Measurements from ENCODE around the gene ADO.

DNA sequence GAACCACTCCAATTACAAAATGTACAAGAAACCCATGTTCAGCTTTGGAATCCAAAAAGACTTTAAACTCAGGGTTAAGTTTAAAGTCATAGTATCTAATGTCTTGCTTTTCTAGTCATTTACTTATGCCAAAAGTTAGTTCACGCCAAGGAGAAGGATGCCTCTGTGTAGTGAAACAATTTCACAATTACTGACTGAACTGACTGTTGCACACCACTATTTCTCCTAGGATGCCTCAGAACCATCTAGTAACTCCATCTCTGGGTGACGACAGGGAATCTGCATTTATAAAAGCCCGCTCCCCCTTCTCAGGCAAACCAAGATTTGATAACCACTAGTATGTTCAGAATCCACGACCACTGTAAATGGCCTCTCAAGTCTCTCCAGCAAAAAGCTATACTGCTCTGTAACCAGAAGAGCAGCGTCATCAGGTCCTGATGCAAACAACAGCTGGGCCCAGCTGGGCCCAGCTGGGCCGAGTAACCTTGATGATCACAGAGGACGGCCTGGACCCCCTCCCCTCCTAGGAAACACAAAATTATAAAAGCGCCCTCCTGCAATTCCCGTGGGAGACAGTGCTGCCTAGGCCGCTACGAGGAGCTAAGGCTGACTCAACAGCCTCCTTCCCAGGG, 680 bp upstream of the ADO start:
- TF ChIP-seq, protein P1, sequence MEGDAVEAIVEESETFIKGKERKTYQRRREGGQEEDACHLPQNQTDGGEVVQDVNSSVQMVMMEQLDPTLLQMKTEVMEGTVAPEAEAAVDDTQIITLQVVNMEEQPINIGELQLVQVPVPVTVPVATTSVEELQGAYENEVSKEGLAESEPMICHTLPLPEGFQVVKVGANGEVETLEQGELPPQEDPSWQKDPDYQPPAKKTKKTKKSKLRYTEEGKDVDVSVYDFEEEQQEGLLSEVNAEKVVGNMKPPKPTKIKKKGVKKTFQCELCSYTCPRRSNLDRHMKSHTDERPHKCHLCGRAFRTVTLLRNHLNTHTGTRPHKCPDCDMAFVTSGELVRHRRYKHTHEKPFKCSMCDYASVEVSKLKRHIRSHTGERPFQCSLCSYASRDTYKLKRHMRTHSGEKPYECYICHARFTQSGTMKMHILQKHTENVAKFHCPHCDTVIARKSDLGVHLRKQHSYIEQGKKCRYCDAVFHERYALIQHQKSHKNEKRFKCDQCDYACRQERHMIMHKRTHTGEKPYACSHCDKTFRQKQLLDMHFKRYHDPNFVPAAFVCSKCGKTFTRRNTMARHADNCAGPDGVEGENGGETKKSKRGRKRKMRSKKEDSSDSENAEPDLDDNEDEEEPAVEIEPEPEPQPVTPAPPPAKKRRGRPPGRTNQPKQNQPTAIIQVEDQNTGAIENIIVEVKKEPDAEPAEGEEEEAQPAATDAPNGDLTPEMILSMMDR (IDR thresholded peaks at IDR 0.05; ENCODE audit: low read depth, low read length), result no peak
- no peak for TF ChIP-seq EZH2phosphoT487 (IDR thresholded peaks at IDR 0.05; ENCODE audit: low read depth)

Data from OCI-LY3 (cell line).